Measurements from ENCODE around the gene STX7. TPM values are rescaled to one million over a fixed set of nuclear protein-coding genes. Genes with fewer than 3 reads are reported as not detected.

The STX7 gene
- polyA plus RNA-seq, 2 of the 4 experiments (the other 2 are of a cell fraction), result 19.2 to 29.5 TPM

GRCh38 chr6:132446855-132447241, 66.1 kb downstream of the STX7 start:
- Histone ChIP-seq H3K4me2 (no peak overlapping the region), H3K4me1 (peaks cover 20% of the 10 kb centered on the region), H3K9me3 (peaks cover 14% of the 10 kb centered on the region), H3K27ac (no peak overlapping the region), H3K4me3 (no peak overlapping the region)
- FAIRE-seq, result no peak
- no peak for DNase-seq (ENCODE audit: low read depth in 1 of 2, low spot score in 1 of 2)
- ChIA-PET CTCF (interaction anchor here (0.5 to 1.9 kb wide), 3 partner anchors 9 to 146 kb away, joined by 3 to 5 read pairs (median 5); no protein-coding TSS in a partner anchor), POLR2A (no interaction called here)
- WGBS (ENCODE audit: missing lambda C conversion rate), result 89% methylated on average over 5 of the region's 5 CpGs
- TF ChIP-seq MAFK (IDR thresholded peaks at IDR 0.05; ENCODE audit: partially characterized antibody) (peak; percentile 75), RAD21 (conservative IDR thresholded peaks at IDR 0.05 in 1 of 2, IDR thresholded peaks at IDR 0.05 in 1 of 2) (no peak), NPAS2 (CRISPR knock-in tag; IDR thresholded peaks at IDR 0.05; ENCODE audit: borderline replicate concordance) (no peak), CBX8 (IDR thresholded peaks at IDR 0.05) (no peak), HDAC2 (IDR thresholded peaks at IDR 0.05) (no peak)
- TF ChIP-seq, protein P1, sequence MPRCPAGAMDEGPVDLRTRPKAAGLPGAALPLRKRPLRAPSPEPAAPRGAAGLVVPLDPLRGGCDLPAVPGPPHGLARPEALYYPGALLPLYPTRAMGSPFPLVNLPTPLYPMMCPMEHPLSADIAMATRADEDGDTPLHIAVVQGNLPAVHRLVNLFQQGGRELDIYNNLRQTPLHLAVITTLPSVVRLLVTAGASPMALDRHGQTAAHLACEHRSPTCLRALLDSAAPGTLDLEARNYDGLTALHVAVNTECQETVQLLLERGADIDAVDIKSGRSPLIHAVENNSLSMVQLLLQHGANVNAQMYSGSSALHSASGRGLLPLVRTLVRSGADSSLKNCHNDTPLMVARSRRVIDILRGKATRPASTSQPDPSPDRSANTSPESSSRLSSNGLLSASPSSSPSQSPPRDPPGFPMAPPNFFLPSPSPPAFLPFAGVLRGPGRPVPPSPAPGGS (IDR thresholded peaks at IDR 0.05), result no peak
- ATAC-seq, result no peak

- ATAC-seq (no peak), DNase-seq (ENCODE audit: low read depth in 1 of 2, low spot score in 1 of 2) (no peak), FAIRE-seq (no peak)
- TF ChIP-seq NFE2L2 (conservative IDR thresholded peaks at IDR 0.05; ENCODE audit: low read length), result no peak
- TF ChIP-seq CHD4 (IDR thresholded peaks at IDR 0.05; ENCODE audit: borderline replicate concordance), result no peak
- TF ChIP-seq, protein P2, sequence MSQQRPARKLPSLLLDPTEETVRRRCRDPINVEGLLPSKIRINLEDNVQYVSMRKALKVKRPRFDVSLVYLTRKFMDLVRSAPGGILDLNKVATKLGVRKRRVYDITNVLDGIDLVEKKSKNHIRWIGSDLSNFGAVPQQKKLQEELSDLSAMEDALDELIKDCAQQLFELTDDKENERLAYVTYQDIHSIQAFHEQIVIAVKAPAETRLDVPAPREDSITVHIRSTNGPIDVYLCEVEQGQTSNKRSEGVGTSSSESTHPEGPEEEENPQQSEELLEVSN (IDR thresholded peaks at IDR 0.05; ENCODE audit: borderline replicate concordance, low read depth), result no peak
- POLR2A ChIA-PET, result no interaction called here
- WGBS (ENCODE audit: missing lambda C conversion rate), result 91% methylated on average over 4 of the region's 4 CpGs
- Histone ChIP-seq H3K27ac (peak overlapping the region; percentile 43 to 59; a peak in 4 of 6 replicates), H3K4me2 (peak overlapping the region; percentile 62), H3K4me3 (no peak overlapping the region), H3K4me1 (peaks cover 20% of the 10 kb centered on the region), H3K9me3 (peaks cover 17% of the 10 kb centered on the region)
- CTCF ChIA-PET, result interaction anchor here (0.5 to 1.9 kb wide), 5 partner anchors 9 to 531 kb away, joined by 3 to 5 read pairs (median 5); no protein-coding TSS in a partner anchor
These were observed 66.6 kb downstream of the STX7 start for GRCh38 chr6:132446141-132446854.

DNA sequence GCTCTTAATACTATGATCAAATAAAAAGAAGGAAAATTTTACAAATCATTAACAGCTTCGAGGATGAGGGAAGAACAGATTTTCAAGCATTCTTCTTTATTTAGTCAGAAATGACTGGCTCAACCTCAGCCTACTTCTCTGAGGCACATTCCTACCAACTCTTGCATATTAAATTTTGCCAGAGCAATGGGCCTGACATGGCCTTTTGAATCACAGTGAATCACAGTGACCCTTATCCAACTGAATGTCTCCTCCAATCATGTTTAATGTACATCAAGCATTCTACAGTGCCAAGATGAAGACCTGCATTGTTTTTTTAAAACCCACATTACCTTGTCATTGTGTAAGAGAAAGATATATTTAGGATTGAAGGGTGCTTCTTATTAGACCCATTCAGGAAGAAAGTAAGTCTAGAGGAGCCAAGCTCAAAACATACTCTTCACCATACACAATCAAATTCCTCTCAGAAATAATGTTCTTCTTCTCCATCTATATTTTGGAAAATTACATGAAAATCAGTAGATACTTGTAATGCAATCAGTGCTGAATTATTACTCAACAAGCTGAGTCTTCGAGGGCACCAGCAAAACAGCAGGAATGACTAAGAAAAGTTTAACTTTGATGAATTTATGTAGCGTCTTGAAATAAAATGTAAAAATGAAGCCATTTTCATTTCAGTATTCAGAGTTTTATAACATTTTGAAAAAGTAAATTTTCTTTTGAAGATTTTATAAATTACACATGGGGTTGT, 67.5 kb downstream of the STX7 start:
- Histone ChIP-seq H3K27ac (peak overlapping the region; percentile 43 to 59; a peak in 4 of 6 replicates), H3K4me1 (peaks cover 20% of the 10 kb centered on the region), H3K4me3 (no peak overlapping the region), H3K4me2 (peak overlapping the region; percentile 62), H3K9me3 (peaks cover 17% of the 10 kb centered on the region)
- ChIA-PET POLR2A (no interaction called here), CTCF (interaction anchor here (1.2 to 1.9 kb wide), 4 partner anchors 10 to 530 kb away, joined by 3 to 5 read pairs (median 5); no protein-coding TSS in a partner anchor)
- DNase-seq (ENCODE audit: low read depth in 1 of 2, low spot score in 1 of 2) (peak; percentile 4 to 55), ATAC-seq (peak; percentile 91), FAIRE-seq (no peak)
- 20% methylated on average over 3 of the region's 3 CpGs for WGBS (ENCODE audit: missing lambda C conversion rate)
- peak in 1 of 2 experiments; percentile 21; a peak in 1 of 4 replicates for TF ChIP-seq CEBPB (IDR thresholded peaks at IDR 0.05)
- no peak for TF ChIP-seq ZNF302 (CRISPR knock-in tag; IDR thresholded peaks at IDR 0.05)
- TF ChIP-seq JUNB (IDR thresholded peaks at IDR 0.05), result peak; percentile 28
- TF ChIP-seq FOSL2 (IDR thresholded peaks at IDR 0.05), result no peak
- TF ChIP-seq FOSL2 (CRISPR knock-in tag; IDR thresholded peaks at IDR 0.05), result peak; percentile 67

DNA sequence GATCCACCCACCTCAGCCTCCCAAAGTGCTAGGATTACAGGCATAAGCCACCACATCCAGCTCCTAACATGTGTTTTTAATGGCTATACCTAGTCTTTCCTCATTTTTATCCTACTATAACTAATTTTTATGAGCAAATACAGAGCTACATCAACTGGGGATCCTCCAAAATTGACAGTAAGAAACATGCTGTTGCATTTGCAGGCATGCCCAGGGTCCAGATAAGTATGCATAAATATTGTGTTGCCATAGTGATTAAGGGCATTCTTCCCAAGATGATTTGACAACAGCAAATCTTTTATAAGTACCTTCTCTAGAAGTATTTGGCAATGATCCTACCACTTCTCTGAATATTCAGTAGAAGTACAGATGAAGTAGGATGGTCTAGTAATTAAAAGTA, 69.7 kb downstream of the STX7 start:
- H3K4me1 ChIP-seq, result peaks cover 20% of the 10 kb centered on the region
- H3K27ac ChIP-seq, result no peak overlapping the region
- POLR2A ChIA-PET, result no interaction called here
- ATAC-seq (no peak), FAIRE-seq (no peak), DNase-seq (ENCODE audit: low read depth in 1 of 2, low spot score in 1 of 2) (peak in 1 of 2 experiments; percentile 7)
- CTCF ChIA-PET, result interaction anchor here (1.0 kb wide), 1 partner anchor 143 kb away, joined by 3 read pairs; no protein-coding TSS in a partner anchor
- no peak overlapping the region for H3K4me2 ChIP-seq
- peaks cover 17% of the 10 kb centered on the region for H3K9me3 ChIP-seq
- TF ChIP-seq FOSB (CRISPR knock-in tag; IDR thresholded peaks at IDR 0.05) (no peak), HOXB13 (CRISPR knock-in tag; IDR thresholded peaks at IDR 0.05; ENCODE audit: low read depth) (no peak)
- H3K4me3 ChIP-seq, result no peak overlapping the region

Measured in A549 (cell line).